Astrocyte (in vitro differentiated cells and primary cell): ENCODE measurements around the gene RAPGEF6. TPM values are rescaled to one million over a fixed set of nuclear protein-coding genes. Genes with fewer than 3 reads are reported as not detected.

Experiments
- DNase-seq: peaks from one replicate; pipeline ENCODE4 v3.0.0-alpha.2; 2010; ENCODE audit warnings: low read depth
- FAIRE-seq: peaks from 2 replicates; lab custom pipeline; 2011; peaks lifted over from hg19 to GRCh38; lab: Jason Lieb, UNC
- H2AFZ ChIP-seq: 2 replicates; pipeline ENCODE4 v1.6.0; 2012; ENCODE audit warnings: low read depth, low read length, inconsistent platforms
- H3K27ac ChIP-seq: 2 replicates; pipeline ENCODE4 v1.5.1; 2011; ENCODE audit warnings: low read depth, low read length, inconsistent platforms
- H3K27me3 ChIP-seq: 2 replicates; pipeline ENCODE4 v1.6.0; 2011; ENCODE audit warnings: low read length, inconsistent platforms; ENCODE audit not compliant: insufficient read depth
- H3K36me3 ChIP-seq: 2 replicates; pipeline ENCODE4 v1.5.1; 2011; ENCODE audit warnings: low read length, inconsistent platforms; ENCODE audit not compliant: insufficient read depth
- H3K4me1 ChIP-seq: 2 replicates; pipeline ENCODE4 v1.5.1; 2011; ENCODE audit warnings: low read length, inconsistent platforms; ENCODE audit not compliant: insufficient read depth
- H3K4me2 ChIP-seq: 2 replicates; pipeline ENCODE4 v1.6.0; 2012; ENCODE audit warnings: low read length, inconsistent platforms
- H3K4me3 ChIP-seq: 2 replicates; pipeline ENCODE4 v1.5.1; 2011; ENCODE audit warnings: low read depth, mild to moderate bottlenecking, low read length, inconsistent platforms; ENCODE audit not compliant: insufficient read depth
- H3K79me2 ChIP-seq: 2 replicates; pipeline ENCODE4 v1.6.0; 2012; ENCODE audit warnings: mild to moderate bottlenecking, low read length, inconsistent platforms; ENCODE audit not compliant: insufficient read depth
- H3K9ac ChIP-seq: 2 replicates; pipeline ENCODE4 v1.6.0; 2012; ENCODE audit warnings: mild to moderate bottlenecking, low read length, inconsistent platforms
- H3K9me3 ChIP-seq: 2 replicates; pipeline ENCODE4 v1.5.1; 2012; ENCODE audit warnings: low read depth, mild to moderate bottlenecking, low read length, inconsistent platforms; ENCODE audit not compliant: insufficient read depth
- H4K20me1 ChIP-seq: 2 replicates; pipeline ENCODE4 v1.6.0; 2012; ENCODE audit warnings: low read length, inconsistent platforms; ENCODE audit not compliant: insufficient read depth
- H3K27ac Mint-ChIP-seq: one replicate; pipeline ENCODE4 v1.8.0; 2021; ENCODE audit warnings: mild to moderate bottlenecking, mixed read lengths; ENCODE audit not compliant: unreplicated experiment
- H3K27me3 Mint-ChIP-seq: one replicate; pipeline ENCODE4 v1.8.0; 2021; ENCODE audit warnings: low read depth, mixed read lengths; ENCODE audit not compliant: unreplicated experiment
- H3K36me3 Mint-ChIP-seq: one replicate; pipeline ENCODE4 v1.8.0; 2021; ENCODE audit warnings: low read depth, mixed read lengths; ENCODE audit not compliant: unreplicated experiment
- H3K4me1 Mint-ChIP-seq: one replicate; pipeline ENCODE4 v1.8.0; 2021; ENCODE audit warnings: low read depth, mixed read lengths; ENCODE audit not compliant: unreplicated experiment
- H3K4me3 Mint-ChIP-seq: one replicate; pipeline ENCODE4 v1.8.0; 2021; ENCODE audit warnings: mild to moderate bottlenecking, moderate library complexity, mixed read lengths; ENCODE audit not compliant: unreplicated experiment
- H3K9me3 Mint-ChIP-seq: one replicate; pipeline ENCODE4 v1.8.0; 2021; ENCODE audit warnings: mild to moderate bottlenecking, mixed read lengths; ENCODE audit not compliant: unreplicated experiment
- EZH2 ChIP-seq: IDR thresholded peaks from 2 replicates; pipeline ENCODE4 v1.6.1; 2012; ENCODE audit warnings: mild to moderate bottlenecking, low read length, inconsistent platforms; ENCODE audit not compliant: insufficient read depth
- total RNA-seq: library from RNA; stranded (reverse); gene quantifications from 2 replicates; pipeline ENCODE4 v1.2.1, GENCODE V29; 2021
- TF ChIP-seq, protein P1 (sequence below): IDR thresholded peaks from 2 replicates; pipeline ENCODE4 v1.5.1; 2011; ENCODE audit warnings: low read depth, mild to moderate bottlenecking, inconsistent platforms, low read length, moderate library complexity; ENCODE audit not compliant: insufficient read depth

Gene RAPGEF6
- total RNA-seq, 1 donor from 2014 or later = 14.9 TPM

DNA sequence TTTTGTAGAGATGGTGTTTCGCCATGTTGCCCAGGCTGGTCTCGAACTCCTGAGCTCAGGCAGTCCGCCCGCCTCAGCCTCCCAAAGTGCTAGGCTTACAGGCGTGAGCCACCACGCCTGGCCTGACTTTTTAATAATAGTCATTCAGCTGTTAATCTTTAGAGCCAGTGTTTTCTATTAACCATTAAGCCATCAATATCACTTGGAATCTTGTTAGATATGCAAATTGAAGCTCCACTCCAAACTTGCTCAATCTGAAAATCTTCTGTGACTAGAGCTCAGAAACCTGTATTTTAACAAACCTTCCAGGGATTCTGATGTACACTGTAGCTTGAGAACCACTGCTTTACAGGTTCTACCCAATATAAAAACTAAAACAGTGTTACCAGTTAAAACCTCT, 257.7 kb downstream of the RAPGEF6 start:
- Histone ChIP-seq H3K27ac (peak overlapping the region; percentile 9), H3K79me2 (peaks cover 30% of the 10 kb centered on the region), H3K4me2 (peak overlapping the region; percentile 9)

DNA sequence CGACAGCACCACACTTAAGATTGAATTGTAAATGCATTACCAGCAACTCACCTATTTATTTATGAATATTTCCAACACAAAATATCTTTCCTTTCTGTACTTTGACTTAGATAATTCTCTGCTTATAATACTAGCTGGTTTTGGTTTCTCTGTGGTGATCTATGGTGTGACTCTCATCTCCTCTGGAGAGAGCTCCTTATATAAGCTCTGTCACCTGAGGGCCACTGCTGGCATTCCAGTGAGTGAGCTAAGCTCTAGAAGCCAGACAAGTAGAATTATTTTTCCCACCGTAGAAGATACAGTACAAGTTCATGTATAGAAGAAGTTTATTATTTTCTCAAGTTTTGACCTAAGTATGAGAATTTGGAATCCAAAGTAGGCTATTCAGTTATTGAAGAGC, 259.7 kb downstream of the RAPGEF6 start:
- TF ChIP-seq, protein P1, sequence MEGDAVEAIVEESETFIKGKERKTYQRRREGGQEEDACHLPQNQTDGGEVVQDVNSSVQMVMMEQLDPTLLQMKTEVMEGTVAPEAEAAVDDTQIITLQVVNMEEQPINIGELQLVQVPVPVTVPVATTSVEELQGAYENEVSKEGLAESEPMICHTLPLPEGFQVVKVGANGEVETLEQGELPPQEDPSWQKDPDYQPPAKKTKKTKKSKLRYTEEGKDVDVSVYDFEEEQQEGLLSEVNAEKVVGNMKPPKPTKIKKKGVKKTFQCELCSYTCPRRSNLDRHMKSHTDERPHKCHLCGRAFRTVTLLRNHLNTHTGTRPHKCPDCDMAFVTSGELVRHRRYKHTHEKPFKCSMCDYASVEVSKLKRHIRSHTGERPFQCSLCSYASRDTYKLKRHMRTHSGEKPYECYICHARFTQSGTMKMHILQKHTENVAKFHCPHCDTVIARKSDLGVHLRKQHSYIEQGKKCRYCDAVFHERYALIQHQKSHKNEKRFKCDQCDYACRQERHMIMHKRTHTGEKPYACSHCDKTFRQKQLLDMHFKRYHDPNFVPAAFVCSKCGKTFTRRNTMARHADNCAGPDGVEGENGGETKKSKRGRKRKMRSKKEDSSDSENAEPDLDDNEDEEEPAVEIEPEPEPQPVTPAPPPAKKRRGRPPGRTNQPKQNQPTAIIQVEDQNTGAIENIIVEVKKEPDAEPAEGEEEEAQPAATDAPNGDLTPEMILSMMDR = no peak
- TF ChIP-seq EZH2 = no peak
- peaks cover 4% of the 10 kb centered on the region for H3K9me3 Mint-ChIP-seq
- FAIRE-seq (no peak), DNase-seq (no peak)
- Histone ChIP-seq H3K4me3 (no peak overlapping the region), H4K20me1 (peaks cover 6% of the 10 kb centered on the region), H3K36me3 (no peaks in the 10 kb centered on the region), H2AFZ (no peak overlapping the region), H3K27me3 (no peaks in the 10 kb centered on the region), H3K9ac (no peak overlapping the region), H3K4me1 (peaks cover 11% of the 10 kb centered on the region), H3K79me2 (peaks cover 32% of the 10 kb centered on the region), H3K4me2 (no peak overlapping the region), H3K27ac (no peak overlapping the region), H3K9me3 (no peaks in the 10 kb centered on the region)
- no peaks in the 10 kb centered on the region for H3K27me3 Mint-ChIP-seq
- H3K27ac Mint-ChIP-seq = no peak overlapping the region
- H3K36me3 Mint-ChIP-seq = no peaks in the 10 kb centered on the region
- no peak overlapping the region for H3K4me3 Mint-ChIP-seq
- H3K4me1 Mint-ChIP-seq = peaks cover 14% of the 10 kb centered on the region

More for the DNA sequence above, 257.7 kb downstream of the RAPGEF6 start:
- Histone ChIP-seq H2AFZ (no peak overlapping the region), H3K4me1 (peaks cover 14% of the 10 kb centered on the region), H4K20me1 (peaks cover 6% of the 10 kb centered on the region), H3K9me3 (no peaks in the 10 kb centered on the region), H3K36me3 (no peaks in the 10 kb centered on the region), H3K9ac (no peak overlapping the region), H3K4me3 (no peak overlapping the region), H3K27me3 (no peaks in the 10 kb centered on the region)
- DNase-seq (no peak), FAIRE-seq (no peak)
- TF ChIP-seq, protein P1 = no peak
- TF ChIP-seq EZH2 = no peak
- H3K9me3 Mint-ChIP-seq = peaks cover 4% of the 10 kb centered on the region
- H3K27me3 Mint-ChIP-seq = no peaks in the 10 kb centered on the region
- peaks cover 19% of the 10 kb centered on the region for H3K4me1 Mint-ChIP-seq
- no peak overlapping the region for H3K27ac Mint-ChIP-seq
- H3K4me3 Mint-ChIP-seq = no peak overlapping the region
- no peaks in the 10 kb centered on the region for H3K36me3 Mint-ChIP-seq

Other genes starting within 250 kb of the RAPGEF6 start
- 24.4 and 28.5 TPM in 2 replicates for gene FNIP1, start 161.8 kb upstream of the RAPGEF6 start, total RNA-seq